PC-9 (cell line): Measurements from ENCODE around the gene ADAMTS8.

Experiments
- CTCF ChIP-seq: fragments of 200-600 bp; sonication (generic); conservative IDR thresholded peaks from 2 replicates; pipeline ENCODE4 v1.6.1; 2017; ENCODE audit warnings: mixed run types, antibody characterized with exemption, mild to moderate bottlenecking, moderate library complexity
- EZH2 ChIP-seq: fragments of 200-600 bp; sonication (generic); IDR thresholded peaks from 2 replicates; pipeline ENCODE4 v1.8.0; 2017; ENCODE audit warnings: antibody characterized with exemption, low read depth

GRCh38 chr11:130442737-130443136 is 14.3 kb upstream of the ADAMTS8 start:
- TF ChIP-seq CTCF, result no peak
- no peak for TF ChIP-seq EZH2
